Measurements from ENCODE around the gene L3MBTL1. TPM values are rescaled to one million over a fixed set of nuclear protein-coding genes. Genes with fewer than 3 reads are reported as not detected.

Gene L3MBTL1
- total and polyA plus RNA-seq, 2 donors (not counting 3 experiments of a cell fraction or from before 2014, with no cell fraction given): 5.2 to 8.2 TPM

DNA sequence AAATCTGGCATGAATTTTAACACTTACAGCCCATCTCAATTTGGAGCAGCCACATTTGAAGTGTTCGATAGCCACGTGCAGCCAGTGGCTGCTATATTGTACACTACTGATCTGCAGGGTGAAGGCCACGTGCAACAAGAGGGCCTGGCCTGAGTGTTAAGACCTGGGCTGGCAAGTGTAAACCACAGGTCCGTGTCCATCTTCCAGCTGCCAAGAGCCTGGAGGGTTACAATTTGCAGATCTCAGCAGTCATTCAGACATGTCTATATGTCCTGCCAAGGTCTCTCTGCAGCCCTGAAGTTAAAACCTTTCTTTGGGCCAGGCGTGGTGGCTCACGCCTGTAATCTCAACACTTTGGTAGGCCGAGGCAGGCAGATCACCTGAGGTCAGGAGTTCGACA, 65.4 kb downstream of the L3MBTL1 start:
- Histone ChIP-seq H3K4me1 (ENCODE audit: control insufficient read depth, extremely low read depth, insufficient read depth, low read length) (no peaks in the 10 kb centered on the region), H2AFZ (ENCODE audit: low read depth, low read length) (no peak overlapping the region), H3K79me2 (ENCODE audit: control insufficient read depth, insufficient read depth, low read length) (no peaks in the 10 kb centered on the region), H4K20me1 (replicated peaks; ENCODE audit: control insufficient read depth, extremely low read depth, insufficient read depth, low read length) (no peaks in the 10 kb centered on the region), H3K27ac (ENCODE audit: insufficient read depth, low read depth, low read length) (no peak overlapping the region), H3K9me1 (replicated peaks; ENCODE audit: control insufficient read depth, extremely low read depth, insufficient read depth, low read length) (no peaks in the 10 kb centered on the region), H3K4me3 (replicated peaks in 1 of 3; ENCODE audit: insufficient read depth in 1 of 3, low read depth in 1 of 3, low read length in 3 of 3) (no peak overlapping the region), H3K4me2 (ENCODE audit: insufficient read depth, low read length) (no peak overlapping the region), H3K36me3 (ENCODE audit: control insufficient read depth in 2 of 2, extremely low read depth in 1 of 2, insufficient read depth in 2 of 2, low read length in 2 of 2) (no peaks in the 10 kb centered on the region), H3K9me3 (replicated peaks; ENCODE audit: control insufficient read depth, insufficient read depth, low read length) (no peaks in the 10 kb centered on the region), H3K27me3 (ENCODE audit: control insufficient read depth in 2 of 2, insufficient read depth in 2 of 2, low read length in 2 of 2) (no peaks in the 10 kb centered on the region), H3K9ac (replicated peaks; ENCODE audit: extremely low read depth, insufficient read depth, low read length) (no peak overlapping the region)
- no peak for TF ChIP-seq MAX (IDR thresholded peaks at IDR 0.05; ENCODE audit: insufficient read depth, insufficient read length)
- no peak for FAIRE-seq
- ChIA-PET POLR2A (no interaction called here), CTCF (no interaction called here)
- DNase-seq (ENCODE audit: low read depth, low spot score): no peak
- intact Hi-C loops (cut with micrococcal nuclease): no loop called here
- no TSS peak for BruUV-seq (replicated peaks)
- dilution Hi-C loops (cut with MboI; ENCODE audit: extremely low pct_ligation_motif_present, low sequenced_read_pairs): no loop called here

DNA sequence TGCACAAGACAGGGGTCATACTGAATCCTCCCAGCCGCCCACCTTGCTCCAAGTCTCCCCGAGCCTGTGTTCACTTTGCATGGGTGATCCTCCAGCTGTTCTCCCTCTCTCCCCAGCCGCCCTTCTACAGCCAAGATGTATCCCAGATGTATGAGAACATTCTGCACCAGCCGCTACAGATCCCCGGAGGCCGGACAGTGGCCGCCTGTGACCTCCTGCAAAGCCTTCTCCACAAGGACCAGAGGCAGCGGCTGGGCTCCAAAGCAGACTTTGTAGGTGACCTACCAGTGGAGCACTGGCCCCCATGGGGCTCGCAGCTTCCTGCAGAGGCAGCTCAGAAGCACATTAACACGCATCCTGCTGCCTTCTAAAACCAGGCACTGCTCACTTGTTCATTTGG, 68.6 kb downstream of the L3MBTL1 start:
- dilution Hi-C loops (cut with MboI; ENCODE audit: extremely low pct_ligation_motif_present, low sequenced_read_pairs) (no loop called here), intact Hi-C loops (cut with micrococcal nuclease) (no loop called here)
- Histone ChIP-seq H3K79me2 (ENCODE audit: control insufficient read depth, insufficient read depth, low read length) (no peaks in the 10 kb centered on the region), H3K9ac (replicated peaks; ENCODE audit: extremely low read depth, insufficient read depth, low read length) (no peak overlapping the region), H3K36me3 (ENCODE audit: control insufficient read depth in 2 of 2, extremely low read depth in 1 of 2, insufficient read depth in 2 of 2, low read length in 2 of 2) (no peaks in the 10 kb centered on the region), H3K27ac (ENCODE audit: insufficient read depth, low read depth, low read length) (no peak overlapping the region), H3K4me1 (ENCODE audit: control insufficient read depth, extremely low read depth, insufficient read depth, low read length) (no peaks in the 10 kb centered on the region), H3K9me1 (replicated peaks; ENCODE audit: control insufficient read depth, extremely low read depth, insufficient read depth, low read length) (no peaks in the 10 kb centered on the region), H4K20me1 (replicated peaks; ENCODE audit: control insufficient read depth, extremely low read depth, insufficient read depth, low read length) (no peaks in the 10 kb centered on the region), H3K9me3 (replicated peaks; ENCODE audit: control insufficient read depth, insufficient read depth, low read length) (no peaks in the 10 kb centered on the region), H3K27me3 (ENCODE audit: control insufficient read depth in 2 of 2, insufficient read depth in 2 of 2, low read length in 2 of 2) (no peaks in the 10 kb centered on the region), H2AFZ (ENCODE audit: low read depth, low read length) (no peak overlapping the region), H3K4me2 (ENCODE audit: insufficient read depth, low read length) (no peak overlapping the region), H3K4me3 (replicated peaks in 1 of 3; ENCODE audit: insufficient read depth in 1 of 3, low read depth in 1 of 3, low read length in 3 of 3) (no peak overlapping the region)
- TF ChIP-seq MYC (IDR thresholded peaks at IDR 0.05; ENCODE audit: low read depth, low read length): no peak
- no peak for TF ChIP-seq JUN (IDR thresholded peaks at IDR 0.05; ENCODE audit: borderline replicate concordance, insufficient read depth, insufficient read length, low read depth)
- TF ChIP-seq EZH2 (IDR thresholded peaks at IDR 0.05; ENCODE audit: borderline replicate concordance, low read depth, low read length, severe bottlenecking): no peak
- no peak for TF ChIP-seq FOS (IDR thresholded peaks at IDR 0.05; ENCODE audit: borderline replicate concordance, insufficient read depth, low read length)
- no peak for TF ChIP-seq MAX (IDR thresholded peaks at IDR 0.05; ENCODE audit: insufficient read depth, insufficient read length)
- TF ChIP-seq POLR2A (IDR thresholded peaks at IDR 0.05; ENCODE audit: low read depth, low read length): no peak
- TF ChIP-seq GATA2 (IDR thresholded peaks at IDR 0.05; ENCODE audit: insufficient read depth, insufficient read length, low read depth, low read length): no peak
- TF ChIP-seq CTCF (IDR thresholded peaks at IDR 0.05; ENCODE audit: extremely low read depth in 1 of 2, insufficient read depth in 1 of 2, low read depth in 1 of 2, low read length in 2 of 2): no peak
- TF ChIP-seq POLR2AphosphoS5 (IDR thresholded peaks at IDR 0.05; ENCODE audit: insufficient read depth, low read depth, low read length): no peak
- DNase-seq (ENCODE audit: low read depth, low spot score) (no peak), FAIRE-seq (no peak)
- no TSS peak for BruUV-seq (replicated peaks)
- ChIA-PET CTCF (interaction anchor here (0.8 to 1.2 kb wide), 2 partner anchors 10 to 38 kb away, joined by 3 to 5 read pairs; no protein-coding TSS in a partner anchor), POLR2A (no interaction called here)
